GM21576 (cell line): Measurements from ENCODE around the gene UBN1.

Source experiments
- ATAC-seq: cut with Tn5 transposase; IDR thresholded peaks from one replicate; pipeline ENCODE4 v1.9.1; 2021; ENCODE audit warnings: mild to moderate bottlenecking, moderate library complexity; ENCODE audit not compliant: unreplicated experiment

The UBN1 gene

GRCh38 chr16:4859900-4860255 lies 12.6 kb downstream of the UBN1 start:
- no peak for ATAC-seq

- no peak for ATAC-seq
Measured at GRCh38 chr16:4860727-4861342, 13.6 kb downstream of the UBN1 start.

- no peak for ATAC-seq
Measured at GRCh38 chr16:4862639-4863038, 15.4 kb downstream of the UBN1 start.

GRCh38 chr16:4864728-4865127 lies 17.4 kb downstream of the UBN1 start:
- ATAC-seq, result no peak

- ATAC-seq, result no peak
Measured at GRCh38 chr16:4865231-4865860, 18.1 kb downstream of the UBN1 start.

- ATAC-seq, result no peak
Measured at GRCh38 chr16:4866586-4866985, 19.3 kb downstream of the UBN1 start.

- ATAC-seq, result no peak
Measured at GRCh38 chr16:4868026-4868425, 20.7 kb downstream of the UBN1 start.

- no peak for ATAC-seq
Measured at GRCh38 chr16:4868535-4868934, 21.3 kb downstream of the UBN1 start.

- no peak for ATAC-seq
Measured at GRCh38 chr16:4869147-4869805, 22.0 kb downstream of the UBN1 start.

- ATAC-seq, result no peak
Measured at GRCh38 chr16:4870138-4870671, 22.9 kb downstream of the UBN1 start.

GRCh38 chr16:4871071-4871470 lies 23.8 kb downstream of the UBN1 start:
- no peak for ATAC-seq

GRCh38 chr16:4873091-4873490 lies 25.8 kb downstream of the UBN1 start:
- no peak for ATAC-seq

GRCh38 chr16:4874666-4875065 lies 27.4 kb downstream of the UBN1 start:
- ATAC-seq, result no peak

- ATAC-seq, result no peak
Measured at GRCh38 chr16:4876646-4877379, 29.5 kb downstream of the UBN1 start.

GRCh38 chr16:4877380-4877685 lies 30.1 kb downstream of the UBN1 start:
- no peak for ATAC-seq

GRCh38 chr16:4879049-4879448 lies 31.8 kb downstream of the UBN1 start:
- ATAC-seq, result no peak

- ATAC-seq, result no peak
Measured at GRCh38 chr16:4880006-4880580, 32.8 kb downstream of the UBN1 start.

GRCh38 chr16:4882000-4882632 lies 34.8 kb downstream of the UBN1 start:
- no peak for ATAC-seq

GRCh38 chr16:4882633-4883285 lies 35.5 kb downstream of the UBN1 start:
- no peak for ATAC-seq

- no peak for ATAC-seq
Measured at GRCh38 chr16:4883501-4883900, 36.2 kb downstream of the UBN1 start.
